ENCODE data around the gene HEBP2.

DNA sequence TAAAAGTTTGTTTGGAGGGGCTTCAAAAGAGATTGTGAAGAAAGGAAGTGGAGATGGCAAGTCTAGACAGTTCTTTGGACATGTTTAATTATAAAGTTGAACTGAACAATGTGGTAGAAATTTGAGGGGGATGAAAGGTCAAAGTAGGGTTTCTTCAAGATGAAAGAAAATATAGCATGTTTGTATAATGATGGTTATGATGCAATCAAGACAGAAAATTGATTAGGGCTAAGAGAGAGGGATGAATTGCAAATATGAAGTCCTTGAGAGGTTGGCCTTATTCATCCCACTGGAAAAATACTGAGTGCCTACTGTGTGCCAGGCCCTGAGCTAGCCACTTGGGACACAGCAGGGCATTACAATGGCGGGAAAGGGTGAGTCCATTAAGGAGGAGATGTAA lies 57.6 kb downstream of the HEBP2 start:
- no peak for TF ChIP-seq POLR2A (IDR thresholded peaks at IDR 0.05; ENCODE audit: low read depth, low read length)
- TF ChIP-seq, protein P1, sequence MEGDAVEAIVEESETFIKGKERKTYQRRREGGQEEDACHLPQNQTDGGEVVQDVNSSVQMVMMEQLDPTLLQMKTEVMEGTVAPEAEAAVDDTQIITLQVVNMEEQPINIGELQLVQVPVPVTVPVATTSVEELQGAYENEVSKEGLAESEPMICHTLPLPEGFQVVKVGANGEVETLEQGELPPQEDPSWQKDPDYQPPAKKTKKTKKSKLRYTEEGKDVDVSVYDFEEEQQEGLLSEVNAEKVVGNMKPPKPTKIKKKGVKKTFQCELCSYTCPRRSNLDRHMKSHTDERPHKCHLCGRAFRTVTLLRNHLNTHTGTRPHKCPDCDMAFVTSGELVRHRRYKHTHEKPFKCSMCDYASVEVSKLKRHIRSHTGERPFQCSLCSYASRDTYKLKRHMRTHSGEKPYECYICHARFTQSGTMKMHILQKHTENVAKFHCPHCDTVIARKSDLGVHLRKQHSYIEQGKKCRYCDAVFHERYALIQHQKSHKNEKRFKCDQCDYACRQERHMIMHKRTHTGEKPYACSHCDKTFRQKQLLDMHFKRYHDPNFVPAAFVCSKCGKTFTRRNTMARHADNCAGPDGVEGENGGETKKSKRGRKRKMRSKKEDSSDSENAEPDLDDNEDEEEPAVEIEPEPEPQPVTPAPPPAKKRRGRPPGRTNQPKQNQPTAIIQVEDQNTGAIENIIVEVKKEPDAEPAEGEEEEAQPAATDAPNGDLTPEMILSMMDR (IDR thresholded peaks at IDR 0.05; ENCODE audit: extremely low read depth in 1 of 2, insufficient read depth in 1 of 2, low read depth in 1 of 2, low read length in 2 of 2) = no peak
- no peak for TF ChIP-seq EZH2 (IDR thresholded peaks at IDR 0.05; ENCODE audit: borderline replicate concordance, low read depth, low read length, severe bottlenecking)
- TF ChIP-seq POLR2AphosphoS5 (IDR thresholded peaks at IDR 0.05; ENCODE audit: insufficient read depth, low read depth, low read length) = no peak
- no peak for TF ChIP-seq GATA2 (IDR thresholded peaks at IDR 0.05; ENCODE audit: insufficient read depth, insufficient read length, low read depth, low read length)
- TF ChIP-seq, protein P2, sequence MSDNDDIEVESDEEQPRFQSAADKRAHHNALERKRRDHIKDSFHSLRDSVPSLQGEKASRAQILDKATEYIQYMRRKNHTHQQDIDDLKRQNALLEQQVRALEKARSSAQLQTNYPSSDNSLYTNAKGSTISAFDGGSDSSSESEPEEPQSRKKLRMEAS (IDR thresholded peaks at IDR 0.05; ENCODE audit: insufficient read depth, insufficient read length) = no peak
- no peak for TF ChIP-seq JUN (IDR thresholded peaks at IDR 0.05; ENCODE audit: borderline replicate concordance, insufficient read depth, insufficient read length, low read depth)

Data from endothelial cell of umbilical vein (primary cell).